WI38 (cell line): ENCODE measurements around the gene MAD2L1.

Source experiments
- H3K4me3 ChIP-seq: 2 replicates; pipeline ENCODE4 v1.5.1; 2011; ENCODE audit warnings: low read depth, mild to moderate bottlenecking, control low read depth, low read length
- CTCF ChIP-seq: IDR thresholded peaks from 2 replicates; pipeline ENCODE4 v1.5.1; 2012; ENCODE audit warnings: low read depth, mild to moderate bottlenecking, control low read depth, low read length

Gene MAD2L1

GRCh38 chr4:120018786-120019185 lies 47.9 kb downstream of the MAD2L1 start:
- no peak overlapping the region for H3K4me3 ChIP-seq
- no peak for TF ChIP-seq CTCF

- no peak overlapping the region for H3K4me3 ChIP-seq
- no peak for TF ChIP-seq CTCF
Measured at GRCh38 chr4:120017939-120018692, 48.5 kb downstream of the MAD2L1 start.

- no peak for TF ChIP-seq CTCF
- no peak overlapping the region for H3K4me3 ChIP-seq
Measured at GRCh38 chr4:120011725-120012124, 54.9 kb downstream of the MAD2L1 start.

GRCh38 chr4:120010646-120011045 lies 56.0 kb downstream of the MAD2L1 start:
- H3K4me3 ChIP-seq: no peak overlapping the region
- no peak for TF ChIP-seq CTCF

- no peak overlapping the region for H3K4me3 ChIP-seq
- TF ChIP-seq CTCF: no peak
Measured at GRCh38 chr4:120009731-120010130, 56.9 kb downstream of the MAD2L1 start.

- TF ChIP-seq CTCF: no peak
Measured at GRCh38 chr4:120008957-120009356, 57.7 kb downstream of the MAD2L1 start.

GRCh38 chr4:120007896-120008436 lies 58.7 kb downstream of the MAD2L1 start:
- H3K4me3 ChIP-seq: no peak overlapping the region
- no peak for TF ChIP-seq CTCF

More at GRCh38 chr4:120008957-120009356, 57.7 kb downstream of the MAD2L1 start:
- H3K4me3 ChIP-seq: no peak overlapping the region
